Neural progenitor cell (in vitro differentiated cells): ENCODE measurements around the gene RAD51B.

Experiments used
- CTCF ChIP-seq: fragments of 200-600 bp; sonication (generic); IDR thresholded peaks from 2 replicates; pipeline ENCODE4 v1.5.1; 2017; ENCODE audit warnings: antibody characterized with exemption, mild to moderate bottlenecking
- EZH2 ChIP-seq: fragments of 200-600 bp; sonication (generic); IDR thresholded peaks from 2 replicates; pipeline ENCODE4 v1.6.1; 2017; ENCODE audit warnings: antibody characterized with exemption, mild to moderate bottlenecking, moderate library complexity
- EZH2phosphoT487 ChIP-seq: fragments of 200-600 bp; sonication (generic); IDR thresholded peaks from 2 replicates; pipeline ENCODE4 v1.6.1; 2017; ENCODE audit warnings: antibody characterized with exemption

GRCh38 chr14:68373124-68373646 lies 553.6 kb downstream of the RAD51B start:
- no peak for TF ChIP-seq CTCF
- no peak for TF ChIP-seq EZH2
- TF ChIP-seq EZH2phosphoT487 = no peak
